Measurements from ENCODE around the gene F10. TPM values are rescaled to one million over a fixed set of nuclear protein-coding genes. Genes with fewer than 3 reads are reported as not detected.

Gene F10
- total RNA-seq, 1 experiment from 2014 or later: 0.18 TPM

GRCh38 chr13:113192902-113193301 lies 70.3 kb downstream of the F10 start:
- Histone ChIP-seq H3K27ac (ENCODE audit: low read length) (no peak overlapping the region), H3K36me3 (ENCODE audit: control insufficient read depth, insufficient read depth, low read length) (peaks cover 3% of the 10 kb centered on the region; the same call in 1 of the 2 replicates), H3K4me3 (ENCODE audit: low read depth in 2 of 2, low read length in 2 of 2) (no peak overlapping the region), H3K27me3 (ENCODE audit: control insufficient read depth, insufficient read depth, low read length) (no peaks in the 10 kb centered on the region), H3K9me3 (ENCODE audit: control insufficient read depth, insufficient read depth, low read depth, low read length) (no peaks in the 10 kb centered on the region), H3K4me1 (ENCODE audit: control insufficient read depth, insufficient read depth, low read length) (peaks cover 2% of the 10 kb centered on the region)
- intact Hi-C loops (cut with micrococcal nuclease; ENCODE audit: unreplicated experiment): no loop called here
- TF ChIP-seq POLR2AphosphoS5 (IDR thresholded peaks at IDR 0.05; ENCODE audit: low read depth, low read length) (no peak), SIN3A (IDR thresholded peaks at IDR 0.05; ENCODE audit: borderline replicate concordance, insufficient read depth, low read depth, low read length) (no peak), CTCF (IDR thresholded peaks at IDR 0.05) (no peak), REST (IDR thresholded peaks at IDR 0.05; ENCODE audit: insufficient read depth in 1 of 2, low read depth in 2 of 2, low read length in 1 of 2) (no peak), TCF7L2 (IDR thresholded peaks at IDR 0.05; ENCODE audit: low read depth, low read length) (no peak)
- ATAC-seq: no peak
- in situ Hi-C loops (cut with HindIII; ENCODE audit: low pct_unique_long_range_greater_than_20kb, low sequenced_read_pairs): no loop called here
- POLR2A ChIA-PET: no interaction called here
- no peak for DNase-seq (ENCODE audit: low read depth, low spot score)
- CTCF ChIA-PET: no interaction called here
- BruUV-seq (replicated peaks): no TSS peak

- in situ Hi-C loops (cut with HindIII; ENCODE audit: low pct_unique_long_range_greater_than_20kb, low sequenced_read_pairs): no loop called here
- ATAC-seq: no peak
- ChIA-PET POLR2A (no interaction called here), CTCF (no interaction called here)
- no peak overlapping the region for H3K4me3 ChIP-seq (ENCODE audit: low read depth in 2 of 2, low read length in 2 of 2)
- peaks cover 5% of the 10 kb centered on the region; the same call in 1 of the 2 replicates for H3K36me3 ChIP-seq (ENCODE audit: control insufficient read depth, insufficient read depth, low read length)
- H3K27me3 ChIP-seq (ENCODE audit: control insufficient read depth, insufficient read depth, low read length): no peaks in the 10 kb centered on the region
- no peaks in the 10 kb centered on the region for H3K9me3 ChIP-seq (ENCODE audit: control insufficient read depth, insufficient read depth, low read depth, low read length)
- no peak for TF ChIP-seq REST (IDR thresholded peaks at IDR 0.05; ENCODE audit: insufficient read depth in 1 of 2, low read depth in 2 of 2, low read length in 1 of 2)
- TF ChIP-seq TCF7L2 (IDR thresholded peaks at IDR 0.05; ENCODE audit: low read depth, low read length): no peak
- no peak for TF ChIP-seq SIN3A (IDR thresholded peaks at IDR 0.05; ENCODE audit: borderline replicate concordance, insufficient read depth, low read depth, low read length)
- TF ChIP-seq CTCF (IDR thresholded peaks at IDR 0.05): no peak
- TF ChIP-seq POLR2AphosphoS5 (IDR thresholded peaks at IDR 0.05; ENCODE audit: low read depth, low read length): no peak
- DNase-seq (ENCODE audit: low read depth, low spot score): no peak
- intact Hi-C loops (cut with micrococcal nuclease; ENCODE audit: unreplicated experiment): no loop called here
- H3K27ac ChIP-seq (ENCODE audit: low read length): no peak overlapping the region
- no TSS peak for BruUV-seq (replicated peaks)
- no peaks in the 10 kb centered on the region for H3K4me1 ChIP-seq (ENCODE audit: control insufficient read depth, insufficient read depth, low read length)
Measured at GRCh38 chr13:113195360-113195759, 72.8 kb downstream of the F10 start.

Data from Panc1 (cell line).